ENCODE data around the gene SEMA3D. TPM values are rescaled to one million over a fixed set of nuclear protein-coding genes. Genes with fewer than 3 reads are reported as not detected.

Gene SEMA3D
- total and polyA plus RNA-seq, 12 donors = 0.80 to 9.3 (median 6.6) TPM

GRCh38 chr7:84953234-84953633, 233.6 kb downstream of the SEMA3D start:
- intact Hi-C loops (cut with DNase I) = no loop called here
- no peaks in the 10 kb centered on the region for H3K9me3 ChIP-seq (replicated peaks in 1 of 3)
- 24 to 33% (median 29%) methylated on average over 5 of the region's 5 CpGs for WGBS, 4 donors

DNA sequence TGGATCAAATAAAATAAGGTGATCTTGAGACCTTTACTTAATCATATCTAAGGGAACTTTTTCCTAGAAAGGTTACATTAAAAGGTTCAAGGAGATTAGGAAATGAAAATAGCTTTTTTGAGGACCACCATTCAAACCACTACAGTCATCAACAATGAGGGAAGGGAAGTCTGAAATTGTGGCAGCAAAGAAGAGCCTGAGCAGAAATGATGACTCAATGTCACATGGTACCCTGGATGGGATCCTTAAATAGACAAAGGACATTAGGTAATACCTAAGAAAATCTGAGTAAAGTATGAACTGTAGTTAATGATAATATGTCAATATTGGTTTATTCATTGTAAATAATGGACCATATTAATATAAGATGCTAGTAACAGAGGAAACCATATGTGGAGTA, 236.0 kb downstream of the SEMA3D start:
- no peaks in the 10 kb centered on the region for H3K36me3 ChIP-seq (replicated peaks in 1 of 2)
- intact Hi-C loops (cut with DNase I) = no loop called here
- no peaks in the 10 kb centered on the region for H3K27me3 ChIP-seq
- no peak for DNase-seq
- H3K4me3 ChIP-seq = no peak overlapping the region
- no peak overlapping the region for H3K27ac ChIP-seq
- TF ChIP-seq POLR2A (IDR thresholded peaks at IDR 0.05) = no peak
- TF ChIP-seq, protein P1, sequence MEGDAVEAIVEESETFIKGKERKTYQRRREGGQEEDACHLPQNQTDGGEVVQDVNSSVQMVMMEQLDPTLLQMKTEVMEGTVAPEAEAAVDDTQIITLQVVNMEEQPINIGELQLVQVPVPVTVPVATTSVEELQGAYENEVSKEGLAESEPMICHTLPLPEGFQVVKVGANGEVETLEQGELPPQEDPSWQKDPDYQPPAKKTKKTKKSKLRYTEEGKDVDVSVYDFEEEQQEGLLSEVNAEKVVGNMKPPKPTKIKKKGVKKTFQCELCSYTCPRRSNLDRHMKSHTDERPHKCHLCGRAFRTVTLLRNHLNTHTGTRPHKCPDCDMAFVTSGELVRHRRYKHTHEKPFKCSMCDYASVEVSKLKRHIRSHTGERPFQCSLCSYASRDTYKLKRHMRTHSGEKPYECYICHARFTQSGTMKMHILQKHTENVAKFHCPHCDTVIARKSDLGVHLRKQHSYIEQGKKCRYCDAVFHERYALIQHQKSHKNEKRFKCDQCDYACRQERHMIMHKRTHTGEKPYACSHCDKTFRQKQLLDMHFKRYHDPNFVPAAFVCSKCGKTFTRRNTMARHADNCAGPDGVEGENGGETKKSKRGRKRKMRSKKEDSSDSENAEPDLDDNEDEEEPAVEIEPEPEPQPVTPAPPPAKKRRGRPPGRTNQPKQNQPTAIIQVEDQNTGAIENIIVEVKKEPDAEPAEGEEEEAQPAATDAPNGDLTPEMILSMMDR (IDR thresholded peaks at IDR 0.05) = no peak
- peaks cover 0 to 3% of the 10 kb centered on the region in 2 donors for H3K4me1 ChIP-seq (replicated peaks in 1 of 2)
- H3K9me3 ChIP-seq (replicated peaks in 1 of 3) = no peaks in the 10 kb centered on the region

More at GRCh38 chr7:84953234-84953633, 233.6 kb downstream of the SEMA3D start:
- Histone ChIP-seq H3K36me3 (replicated peaks in 1 of 2) (no peaks in the 10 kb centered on the region), H3K4me3 (no peak overlapping the region), H3K27me3 (no peaks in the 10 kb centered on the region), H3K27ac (peak overlapping the region in 1 of 5 donors; percentile 33), H3K4me1 (replicated peaks in 1 of 2) (peaks cover 0 to 3% of the 10 kb centered on the region in 2 donors)
- no peak for DNase-seq
- TF ChIP-seq, protein P1 (IDR thresholded peaks at IDR 0.05) = no peak
- no peak for TF ChIP-seq POLR2A (IDR thresholded peaks at IDR 0.05)

DNA sequence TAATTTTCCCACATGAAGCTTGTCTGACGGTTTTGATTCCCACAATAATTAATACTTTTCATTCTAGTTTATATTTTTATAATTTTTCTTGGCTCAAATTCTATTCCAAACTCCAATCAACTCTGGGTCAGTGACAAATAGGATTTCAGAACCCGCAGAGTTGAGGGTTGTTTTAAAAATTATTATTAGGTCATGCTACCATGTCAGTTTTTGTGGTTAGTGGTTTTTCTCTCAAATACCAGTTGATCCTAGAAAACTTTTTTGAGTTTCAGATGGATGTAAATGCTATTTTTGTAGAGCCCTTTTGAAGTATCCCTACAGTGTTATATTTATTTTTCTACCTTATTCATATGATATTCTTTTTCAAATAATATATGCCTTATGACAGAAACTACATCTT, 237.4 kb downstream of the SEMA3D start:
- no peak for TF ChIP-seq POLR2A (IDR thresholded peaks at IDR 0.05)
- TF ChIP-seq, protein P1 (IDR thresholded peaks at IDR 0.05) = no peak
- DNase-seq = no peak
- H3K27ac ChIP-seq = no peak overlapping the region
- H3K36me3 ChIP-seq (replicated peaks in 1 of 2) = no peaks in the 10 kb centered on the region
- peaks cover 0 to 3% of the 10 kb centered on the region in 2 donors for H3K4me1 ChIP-seq (replicated peaks in 1 of 2)
- no peaks in the 10 kb centered on the region for H3K9me3 ChIP-seq (replicated peaks in 1 of 3)
- H3K4me3 ChIP-seq = no peak overlapping the region
- intact Hi-C loops (cut with DNase I) = no loop called here
- no peaks in the 10 kb centered on the region for H3K27me3 ChIP-seq
- 75 to 80% (median 78%) methylated on average over 2 of the region's 2 CpGs for WGBS, 4 donors

GRCh38 chr7:84949067-84949466, 237.8 kb downstream of the SEMA3D start:
- Histone ChIP-seq H3K4me1 (replicated peaks in 1 of 2) (peaks cover 0 to 3% of the 10 kb centered on the region in 2 donors), H3K27me3 (no peaks in the 10 kb centered on the region), H3K9me3 (replicated peaks in 1 of 3) (no peaks in the 10 kb centered on the region), H3K36me3 (replicated peaks in 1 of 2) (no peaks in the 10 kb centered on the region), H3K4me3 (no peak overlapping the region), H3K27ac (no peak overlapping the region)
- 71 to 83% (median 77%) methylated on average over 1 of the region's 1 CpG for WGBS, 4 donors
- DNase-seq = no peak
- intact Hi-C loops (cut with DNase I) = no loop called here
- no peak for TF ChIP-seq POLR2A (IDR thresholded peaks at IDR 0.05)
- TF ChIP-seq, protein P1 (IDR thresholded peaks at IDR 0.05) = no peak
